HCT116 (cell line): ENCODE measurements around the gene AUTS2. TPM values are rescaled to one million over a fixed set of nuclear protein-coding genes. Genes with fewer than 3 reads are reported as not detected.

Experiments
- ATAC-seq: fragments of 200-7000 bp; cut with Tn5 transposase; 2 replicates; pipeline ENCODE4 v1.9.1; 2020; ENCODE audit warnings: mild to moderate bottlenecking, moderate library complexity
- BruUV-seq: library from RNA; stranded (reverse); fragments of 400-500 nt; replicated peaks from 2 replicates; lab custom pipeline; 2021; lab: Mats Ljungman, UMichigan
- CTCF ChIA-PET: fragments of 300-600 bp; sonication (Branson Sonifier 250); formaldehyde crosslinking; loops from one replicate; lab custom pipeline; 2021; ENCODE audit warnings: antibody characterized with exemption; lab: Charles Lee
- POLR2A ChIA-PET: fragments of 300-600, 350-600 bp; sonication (Branson Sonifier 250); formaldehyde crosslinking; loops from one replicate; lab custom pipeline; 2021; ENCODE audit warnings: antibody characterized with exemption; lab: Charles Lee
- RAD21 ChIA-PET, 2 experiments: fragments of 300-600 bp; sonication (Branson Sonifier 250); formaldehyde crosslinking; loops; one replicate each; lab custom pipeline; 2023; ENCODE audit warnings: low total read pairs in 2 of 2; ENCODE audit not compliant: uncharacterized antibody in 2 of 2, unreplicated experiment in 2 of 2, low non-redundant PET in 1 of 2; lab: Charles Lee
- DNase-seq: peaks from one replicate; pipeline ENCODE4 v3.0.0-alpha.2; 2010; ENCODE audit warnings: low read depth, low spot score
- H2AFZ ChIP-seq: fragments of 200-600 bp; shearing (Covaris generic), sonication (generic); 2 replicates; pipeline ENCODE4 v1.6.1; 2017; ENCODE audit warnings: low read depth, mixed run types, mixed read lengths, antibody characterized with exemption, low read length; ENCODE audit not compliant: poor library complexity, severe bottlenecking
- H3K27ac ChIP-seq: 2 replicates; pipeline ENCODE4 v1.5.1; 2012; ENCODE audit warnings: low read depth, low read length
- H3K27me3 ChIP-seq: fragments of 200-600 bp; sonication (generic); 2 replicates; pipeline ENCODE4 v1.6.1; 2016; ENCODE audit warnings: mixed run types, low read length, mixed read lengths; ENCODE audit not compliant: insufficient read depth
- H3K36me3 ChIP-seq, 2 experiments: fragments of 200-500 bp in 1 of 2; fragments of 200-600 bp in 1 of 2; sonication (Bioruptor generic) in 1 of 2; sonication (generic) in 1 of 2; 2 replicates each; pipeline versions ENCODE4 v1.5.1 to v1.6.1; 2014 to 2016; ENCODE audit warnings: low read length in 2 of 2, inconsistent platforms in 1 of 2, mixed read lengths in 1 of 2, mixed run types in 1 of 2; ENCODE audit not compliant: insufficient read depth in 2 of 2, control insufficient read depth in 1 of 2
- H3K4me1 ChIP-seq, 2 experiments: fragments of 200-600 bp in 1 of 2; sonication (generic) in 1 of 2; 2 replicates each; pipeline versions ENCODE4 v1.5.1 to v1.6.1; 2012 to 2017; ENCODE audit warnings: low read length in 2 of 2, inconsistent platforms in 1 of 2, mild to moderate bottlenecking in 1 of 2, mixed read lengths in 1 of 2, mixed run types in 1 of 2, moderate library complexity in 1 of 2; ENCODE audit not compliant: insufficient read depth in 2 of 2, control insufficient read depth in 1 of 2
- H3K4me2 ChIP-seq: fragments of 200-600 bp; sonication (generic); 2 replicates; pipeline ENCODE4 v1.6.1; 2017; ENCODE audit warnings: mixed run types, low read length, mixed read lengths
- H3K4me3 ChIP-seq, 2 experiments: fragments of 200-600 bp in 1 of 2; sonication (generic) in 1 of 2; replicated peaks in 1 of 2; 2 replicates each; pipeline ENCODE4 v1.5.1; 2011 to 2016; ENCODE audit warnings: low read length in 2 of 2, control low read depth in 1 of 2, low read depth in 1 of 2, mild to moderate bottlenecking in 1 of 2, mixed read lengths in 1 of 2, mixed run types in 1 of 2
- H3K79me2 ChIP-seq: fragments of 200-600 bp; sonication (generic); 2 replicates; pipeline ENCODE4 v1.6.1; 2017; ENCODE audit warnings: mild to moderate bottlenecking, mixed run types, low read length, moderate library complexity, mixed read lengths; ENCODE audit not compliant: insufficient read depth
- H3K9ac ChIP-seq: fragments of 200-600 bp; sonication (generic); 2 replicates; pipeline ENCODE4 v1.6.1; 2016; ENCODE audit warnings: low read length, mixed read lengths
- H3K9me2 ChIP-seq: fragments of 200-600 bp; sonication (generic), shearing (Covaris generic); 2 replicates; pipeline ENCODE4 v1.6.1; 2017; ENCODE audit warnings: mixed run types, mild to moderate bottlenecking, moderate library complexity; ENCODE audit not compliant: insufficient read depth
- H3K9me3 ChIP-seq, 2 experiments: fragments of 200-500 bp in 1 of 2; fragments of 200-600 bp in 1 of 2; sonication (Bioruptor generic) in 1 of 2; sonication (generic) in 1 of 2; 2 replicates each; pipeline ENCODE4 v1.6.1; 2014 to 2017; ENCODE audit warnings: low read length in 2 of 2, mixed read lengths in 2 of 2, inconsistent platforms in 1 of 2, low read depth in 1 of 2, mild to moderate bottlenecking in 1 of 2, mixed run types in 1 of 2, moderate library complexity in 1 of 2; ENCODE audit not compliant: control insufficient read depth in 1 of 2, insufficient read depth in 1 of 2
- H4K20me1 ChIP-seq: fragments of 200-600 bp; sonication (generic), shearing (Covaris generic); 2 replicates; pipeline ENCODE4 v1.6.1; 2017; ENCODE audit warnings: mixed run types, mild to moderate bottlenecking, moderate library complexity; ENCODE audit not compliant: insufficient read depth
- ATF3 ChIP-seq: IDR thresholded peaks from 2 replicates; pipeline ENCODE4 v1.6.1; 2012
- CBX3 ChIP-seq: IDR thresholded peaks from 2 replicates; pipeline ENCODE4 v1.6.1; 2012; ENCODE audit warnings: low read depth
- CEBPB ChIP-seq: IDR thresholded peaks from 2 replicates; pipeline ENCODE4 v1.6.1; 2012; ENCODE audit warnings: low read depth
- EGR1 ChIP-seq: IDR thresholded peaks from 2 replicates; pipeline ENCODE4 v1.6.1; 2012; ENCODE audit warnings: low read depth
- ELF1 ChIP-seq: IDR thresholded peaks from 2 replicates; pipeline ENCODE4 v1.6.1; 2012; ENCODE audit warnings: low read depth, borderline replicate concordance
- EZH2 ChIP-seq: fragments of 200-600 bp; sonication (generic); IDR thresholded peaks from 2 replicates; pipeline ENCODE4 v1.6.1; 2017; ENCODE audit warnings: antibody characterized with exemption, mixed run types
- EZH2phosphoT487 ChIP-seq: fragments of 200-600 bp; IDR thresholded peaks from 2 replicates; pipeline ENCODE4 v1.6.1; 2018; ENCODE audit warnings: antibody characterized with exemption, borderline replicate concordance
- FOSL1 ChIP-seq: IDR thresholded peaks from 2 replicates; pipeline ENCODE4 v1.6.1; 2012; ENCODE audit warnings: low read depth
- JUND ChIP-seq: IDR thresholded peaks from 2 replicates; pipeline ENCODE4 v1.6.1; 2012
- POLR2A ChIP-seq: IDR thresholded peaks from 2 replicates; pipeline ENCODE4 v1.7.0; 2011; ENCODE audit warnings: borderline replicate concordance; ENCODE audit not compliant: insufficient read depth, insufficient read length; ENCODE audit errors: extremely low read depth
- POLR2AphosphoS5 ChIP-seq: IDR thresholded peaks from 2 replicates; pipeline ENCODE4 v1.6.1; 2011; ENCODE audit warnings: mild to moderate bottlenecking, low read depth, low read length, moderate library complexity
- RAD21 ChIP-seq: IDR thresholded peaks from 2 replicates; pipeline ENCODE4 v1.6.1; 2012; ENCODE audit warnings: low read depth, mild to moderate bottlenecking
- REST ChIP-seq: IDR thresholded peaks from 2 replicates; pipeline ENCODE4 v1.6.1; 2012; ENCODE audit warnings: low read depth
- SIN3A ChIP-seq: IDR thresholded peaks from 2 replicates; pipeline ENCODE4 v1.6.1; 2012; ENCODE audit warnings: low read depth
- SP1 ChIP-seq: IDR thresholded peaks from 2 replicates; pipeline ENCODE4 v1.6.1; 2012; ENCODE audit warnings: low read depth
- TCF7L2 ChIP-seq: IDR thresholded peaks from 2 replicates; pipeline ENCODE4 v1.7.0; 2011; ENCODE audit warnings: borderline replicate concordance, inconsistent platforms; ENCODE audit not compliant: insufficient read depth, insufficient read length; ENCODE audit errors: extremely low read depth
- YY1 ChIP-seq: IDR thresholded peaks from 2 replicates; pipeline ENCODE4 v1.6.1; 2011; ENCODE audit warnings: low read length, low read depth, moderate library complexity, mild to moderate bottlenecking; ENCODE audit not compliant: insufficient replicate concordance; ENCODE audit errors: extremely low read depth
- ZBTB33 ChIP-seq: IDR thresholded peaks from 2 replicates; pipeline ENCODE4 v1.6.1; 2011; ENCODE audit warnings: mild to moderate bottlenecking, low read length, moderate library complexity; ENCODE audit not compliant: insufficient replicate concordance; ENCODE audit errors: extremely low read depth
- ZFX ChIP-seq: fragments of 450-650 bp; IDR thresholded peaks from 2 replicates; pipeline ENCODE4 v1.6.1; 2017
- ZNF274 ChIP-seq: fragments of 200-500 bp; sonication (Bioruptor generic); IDR thresholded peaks from 2 replicates; pipeline ENCODE4 v1.6.1; 2014; ENCODE audit warnings: mild to moderate bottlenecking, low read depth, low read length, inconsistent platforms
- intact Hi-C: fragments of 100-400 bp; cut with micrococcal nuclease; formaldehyde crosslinking; loops from 2 replicates; pipeline ENCODE4 v1.10.0; 2022
- total RNA-seq: library from RNA; stranded (reverse); gene quantifications from one replicate; pipeline ENCODE4 v1.2.1, GENCODE V29; 2021; ENCODE audit not compliant: unreplicated experiment

Gene AUTS2
- total RNA-seq, 1 experiment from 2014 or later: 0.93 TPM

- H3K9me2 ChIP-seq: no peaks in the 10 kb centered on the region
- no peaks in the 10 kb centered on the region for H3K27me3 ChIP-seq
- CTCF ChIA-PET: no interaction called here
- H3K4me3 ChIP-seq: no peak overlapping the region
- no peak for TF ChIP-seq RAD21
- TF ChIP-seq SP1: no peak
- TF ChIP-seq ELF1: no peak
- TF ChIP-seq SIN3A: no peak
- TF ChIP-seq EGR1: no peak
- no peak for TF ChIP-seq ZFX
- no peak for TF ChIP-seq JUND
- no peak for TF ChIP-seq TCF7L2
- no peak for TF ChIP-seq EZH2
- no peak for TF ChIP-seq ZBTB33
- TF ChIP-seq EZH2phosphoT487: no peak
- TF ChIP-seq ZNF274: no peak
- TF ChIP-seq POLR2A: no peak
- TF ChIP-seq CEBPB: no peak
- no peak for TF ChIP-seq POLR2AphosphoS5
- no peak for TF ChIP-seq ATF3
- TF ChIP-seq FOSL1: no peak
- no peak for TF ChIP-seq YY1
- TF ChIP-seq REST: no peak
- TF ChIP-seq CBX3: no peak
- TF ChIP-seq, all 23 proteins: peak for 0
- Histone ChIP-seq H3K79me2 (no peaks in the 10 kb centered on the region), H3K36me3 (no peaks in the 10 kb centered on the region), H3K9ac (no peak overlapping the region), H2AFZ (no peak overlapping the region), H3K4me1 (no peaks in the 10 kb centered on the region), H4K20me1 (no peaks in the 10 kb centered on the region), H3K27ac (no peak overlapping the region), H3K9me3 (peaks cover 12 to 15% of the 10 kb centered on the region in 2 experiments; a peak in 2 of 4 replicates), H3K4me2 (no peak overlapping the region)
- intact Hi-C loops: no loop called here
- ATAC-seq: no peak
- ChIA-PET POLR2A (no interaction called here), RAD21 (no interaction called here)
- DNase-seq: no peak
- no TSS peak for BruUV-seq
These were observed 358.3 kb downstream of the AUTS2 start for GRCh38 chr7:69956541-69956940.
